Dedifferentiated amniotic fluid mesenchymal stem cell (primary cell): ENCODE data around the gene THRB.
A peak's percentile ranks its signal among the peaks of the same experiment; 100 is the strongest.

Experiments
- DNase-seq: peaks from one replicate; pipeline ENCODE4 v3.0.0-alpha.2; 2016; ENCODE audit errors: extremely low spot score

The THRB gene

DNA sequence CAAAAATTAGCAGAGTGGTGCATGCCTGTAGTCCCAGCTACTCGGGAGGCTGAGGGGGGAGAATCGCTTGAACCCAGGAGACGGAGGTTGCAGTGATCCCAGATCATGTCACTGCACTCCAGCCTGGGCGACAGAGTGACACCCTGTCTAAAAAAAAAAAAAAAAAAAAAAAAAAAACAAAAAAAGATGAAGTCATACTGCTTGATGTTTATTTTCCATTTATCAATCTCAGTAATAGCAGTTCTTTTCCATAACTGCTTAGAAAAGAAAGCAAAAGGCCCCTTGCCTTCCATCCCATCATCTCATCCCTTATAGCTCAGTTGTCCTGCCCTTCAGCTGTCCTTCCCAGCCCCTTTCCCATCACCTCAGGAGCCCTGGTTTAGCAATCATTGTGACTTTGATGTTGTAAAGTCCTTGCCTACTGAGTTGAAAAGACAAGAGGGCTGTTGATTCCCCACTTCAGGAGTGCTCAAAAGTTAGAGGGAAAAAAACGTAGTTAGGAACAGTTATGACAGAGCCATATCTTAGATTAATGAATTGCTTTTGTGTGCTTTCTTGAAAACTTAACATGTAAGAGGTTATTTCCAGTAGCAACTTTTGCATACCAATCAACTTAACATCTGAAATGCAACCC, 18.0 kb upstream of the THRB start:
- DNase-seq, result no peak

DNA sequence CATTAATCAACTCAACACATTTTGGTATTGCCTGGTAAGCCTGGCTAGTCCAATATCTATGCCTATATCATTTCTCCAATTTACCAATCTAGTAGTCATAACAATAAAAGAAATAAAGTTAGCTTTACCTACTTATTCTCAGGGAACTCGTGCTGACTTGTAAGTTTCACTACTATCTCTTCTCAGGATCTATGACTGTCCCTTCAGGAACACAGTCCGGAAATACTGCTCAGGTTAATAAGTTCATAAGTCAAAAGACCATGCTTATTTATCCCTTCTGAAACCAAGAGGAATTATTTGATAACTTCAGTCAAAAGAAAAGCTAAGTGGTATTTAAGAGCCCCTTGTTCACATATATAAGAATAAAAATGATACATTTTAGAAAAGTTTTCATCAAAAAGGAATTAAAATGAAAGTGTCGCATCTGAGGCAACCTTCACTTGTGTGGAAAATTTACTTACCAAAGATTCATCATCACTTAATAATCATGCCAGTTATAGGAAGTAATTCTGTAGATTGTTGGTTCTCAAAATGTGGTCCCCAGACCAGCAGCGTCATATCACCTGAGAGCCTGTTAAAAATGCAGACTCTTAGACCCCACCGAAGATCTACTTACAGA, 15.5 kb upstream of the THRB start:
- DNase-seq, result no peak

DNA sequence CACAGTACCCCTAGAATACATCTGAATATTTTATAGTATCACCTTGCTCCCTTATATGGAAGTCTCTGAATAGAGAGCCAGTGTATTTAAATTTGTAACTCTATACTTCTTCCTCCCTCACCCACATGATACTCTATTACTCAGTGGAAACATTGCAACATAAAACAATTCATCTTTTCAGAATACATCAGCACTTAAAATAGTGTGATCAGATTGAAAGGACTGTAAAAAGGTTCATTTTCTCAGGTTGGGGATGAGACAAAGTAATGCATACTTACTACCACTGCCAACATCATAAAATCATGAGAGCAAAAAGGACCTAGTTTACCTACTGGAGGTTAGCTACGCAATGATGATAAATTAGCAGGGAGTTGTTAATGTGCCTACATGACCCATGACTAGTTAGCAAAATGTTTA, 13.8 kb upstream of the THRB start:
- DNase-seq, result peak; percentile 57

DNA sequence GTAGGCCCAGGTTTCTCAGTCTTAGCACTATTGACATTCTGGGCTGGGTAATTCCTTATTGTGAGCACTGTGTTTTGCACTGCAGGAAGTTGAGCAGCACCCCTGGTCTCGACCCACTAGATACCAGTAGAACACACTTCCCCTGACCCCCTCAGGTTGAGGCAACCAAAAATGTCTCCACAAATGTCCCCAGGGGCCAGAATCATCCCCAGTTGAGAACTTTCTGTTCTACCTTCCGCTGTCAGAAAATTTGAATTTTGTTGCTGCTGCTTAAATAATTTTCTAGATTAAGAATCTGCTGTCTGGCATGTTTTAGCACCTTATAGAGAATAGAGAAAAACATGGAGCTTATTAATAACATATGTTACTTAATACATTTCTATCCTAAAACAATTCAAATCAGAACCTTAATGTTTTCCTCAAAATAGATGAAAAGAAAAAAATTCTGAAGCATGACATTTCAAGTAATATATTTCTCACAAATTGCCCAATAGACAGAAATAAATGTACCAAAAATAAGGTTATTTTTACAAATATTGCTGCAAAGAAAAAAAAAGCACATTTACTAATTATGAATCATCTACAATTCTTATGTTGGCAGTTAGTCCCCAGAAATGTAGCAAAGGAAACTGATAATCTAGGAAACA, 13.2 kb upstream of the THRB start:
- DNase-seq, result no peak

DNA sequence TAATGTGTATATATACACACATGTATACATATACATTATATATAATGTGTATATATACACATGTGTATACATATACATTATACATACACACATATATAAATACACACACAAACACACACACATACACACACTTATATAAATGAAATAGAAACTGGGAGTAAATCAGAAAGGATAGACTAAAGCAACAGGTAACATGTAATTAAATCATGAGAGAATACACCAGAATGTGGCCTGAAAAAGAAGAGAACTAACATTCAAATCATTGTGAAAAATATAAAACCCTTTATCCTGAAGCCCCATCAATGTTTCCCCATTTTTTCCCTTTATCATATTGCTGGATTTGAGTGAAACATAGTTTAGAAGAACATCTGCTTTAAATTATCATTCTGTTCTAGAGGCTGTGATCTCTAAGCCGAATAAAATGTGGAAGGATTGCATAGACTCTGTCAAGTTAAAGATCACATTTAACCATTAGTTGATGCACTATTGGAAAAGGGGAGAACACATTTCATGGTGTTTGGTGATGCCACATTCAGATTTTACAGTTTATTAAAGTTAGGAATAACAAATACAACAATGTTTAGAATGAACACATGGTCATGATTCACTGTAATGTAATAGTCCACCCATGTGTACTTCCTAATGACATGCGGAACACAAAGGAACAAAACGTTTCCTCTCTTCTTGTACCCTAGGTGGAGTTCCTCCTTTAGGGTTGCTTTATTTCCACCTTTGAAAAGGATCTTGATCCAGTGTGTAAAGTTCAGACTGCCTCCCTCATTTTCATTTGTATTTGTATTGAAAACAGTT, 12.5 kb upstream of the THRB start:
- peak; percentile 54 for DNase-seq

DNA sequence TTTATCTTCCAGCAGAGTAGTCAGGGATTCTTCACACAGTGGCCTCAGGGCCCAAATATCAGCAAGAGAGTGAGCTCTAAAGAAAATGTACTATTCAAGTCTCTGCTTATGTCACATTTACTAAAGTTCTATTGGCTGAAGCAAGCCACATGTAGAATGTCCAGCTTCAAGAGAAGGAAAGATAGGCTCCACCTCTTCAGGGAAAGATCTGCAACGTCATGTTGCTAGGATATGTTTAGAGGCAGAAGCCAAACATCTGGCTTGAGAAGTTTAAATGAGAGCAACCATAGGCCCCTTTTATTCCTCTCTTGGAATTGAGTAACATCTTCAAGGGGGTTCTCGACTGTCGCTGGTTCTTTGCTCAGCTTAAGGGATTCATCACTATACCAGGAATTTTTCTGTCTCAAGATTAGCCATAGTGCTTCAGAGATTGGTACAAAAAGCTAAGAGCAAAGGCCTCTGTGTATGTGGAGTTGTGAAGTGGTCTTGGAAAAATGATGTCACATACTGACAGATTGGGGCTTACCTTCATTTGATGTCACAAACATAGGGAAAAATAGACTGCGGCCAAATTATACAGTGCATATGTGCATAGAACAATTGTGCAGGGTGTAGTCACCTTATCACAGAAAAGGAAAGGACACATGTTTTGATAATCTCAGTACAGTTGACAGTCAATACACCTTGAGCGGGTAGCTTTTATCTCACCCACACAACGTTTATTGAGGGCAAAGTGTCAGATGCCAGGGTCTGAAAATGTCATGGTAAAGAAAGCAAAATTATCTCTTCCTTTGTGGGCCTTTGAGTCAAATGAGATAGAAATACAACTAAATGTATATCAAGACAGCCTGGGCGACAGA, 11.3 kb upstream of the THRB start:
- no peak for DNase-seq

DNA sequence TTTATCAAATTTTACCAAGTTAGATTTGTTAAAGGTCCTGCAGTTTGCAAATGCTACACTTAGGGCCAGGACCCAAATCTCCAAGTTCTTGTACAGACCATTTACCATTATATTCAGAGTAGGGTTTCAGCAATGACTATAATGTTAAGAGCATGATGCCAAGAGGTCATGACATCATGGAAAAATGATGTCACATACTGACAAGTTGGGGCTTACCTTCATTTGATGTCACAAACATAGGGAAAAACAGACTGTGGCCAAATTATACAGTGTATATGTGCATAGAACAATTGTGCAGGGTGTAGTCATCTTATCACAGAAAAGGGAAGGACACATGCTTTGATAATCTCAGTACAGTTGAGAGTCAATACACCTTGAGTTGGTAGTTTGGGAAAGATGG, 10.1 kb upstream of the THRB start:
- no peak for DNase-seq

DNA sequence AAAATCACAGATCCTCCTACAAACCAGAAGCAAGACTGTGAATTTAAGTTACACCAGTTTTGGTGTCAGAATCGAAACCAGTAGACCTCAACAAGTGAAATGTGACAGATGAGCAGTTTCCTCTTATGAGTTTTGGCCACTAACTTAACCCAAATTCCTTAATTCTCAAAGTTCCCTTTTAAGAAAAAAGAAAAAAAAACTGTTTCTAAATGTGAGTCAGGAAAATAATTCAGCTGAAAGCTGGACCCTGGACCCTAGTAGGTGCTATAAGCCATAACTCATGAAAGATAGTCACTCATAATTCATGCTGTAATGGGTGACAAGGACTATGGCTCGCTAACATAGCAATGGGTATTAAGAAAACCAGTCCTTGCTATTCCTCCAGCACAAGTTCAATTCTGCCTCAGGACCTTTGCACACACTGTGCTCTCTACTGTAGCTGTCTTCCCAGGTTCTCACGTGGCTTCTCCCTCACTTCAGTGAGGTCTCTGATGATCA, 9.0 kb upstream of the THRB start:
- DNase-seq, result no peak

DNA sequence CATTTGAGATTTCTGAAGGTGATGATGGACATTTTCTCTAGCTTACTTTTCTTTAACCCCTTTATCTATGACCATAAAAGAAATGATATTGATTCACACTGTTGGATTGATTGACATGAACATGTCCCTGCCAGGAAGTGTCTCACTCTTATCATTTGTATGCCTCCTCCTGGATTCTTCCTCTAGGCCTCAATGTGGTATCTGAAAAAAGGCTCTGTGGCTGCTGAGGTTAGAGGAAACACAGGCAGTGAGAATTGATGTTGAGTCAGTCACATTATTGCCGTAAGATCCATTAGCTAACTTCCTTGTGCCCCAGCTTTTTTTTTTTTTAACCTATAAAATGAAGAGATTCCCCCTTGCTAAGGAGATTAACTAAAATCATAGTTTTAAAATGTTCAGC, 8.0 kb upstream of the THRB start:
- no peak for DNase-seq

DNA sequence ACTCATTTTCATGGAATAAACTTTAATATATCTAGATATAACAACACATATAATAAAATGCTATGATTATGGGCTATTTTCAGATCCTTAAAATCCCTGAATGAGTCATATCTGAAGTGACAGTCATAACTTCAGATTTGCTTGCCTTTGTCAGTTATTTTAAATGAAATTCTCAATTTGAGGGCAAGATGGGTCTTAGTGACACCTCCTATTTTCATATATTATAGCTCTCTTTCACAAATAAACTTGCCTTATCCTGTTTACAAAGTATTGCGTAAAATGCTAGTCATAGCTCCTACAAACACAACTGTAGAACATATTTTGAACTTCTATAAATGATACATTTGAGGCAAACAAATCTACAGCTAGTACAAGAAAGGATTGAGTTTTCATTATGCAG, 6.2 kb upstream of the THRB start:
- DNase-seq, result no peak

DNA sequence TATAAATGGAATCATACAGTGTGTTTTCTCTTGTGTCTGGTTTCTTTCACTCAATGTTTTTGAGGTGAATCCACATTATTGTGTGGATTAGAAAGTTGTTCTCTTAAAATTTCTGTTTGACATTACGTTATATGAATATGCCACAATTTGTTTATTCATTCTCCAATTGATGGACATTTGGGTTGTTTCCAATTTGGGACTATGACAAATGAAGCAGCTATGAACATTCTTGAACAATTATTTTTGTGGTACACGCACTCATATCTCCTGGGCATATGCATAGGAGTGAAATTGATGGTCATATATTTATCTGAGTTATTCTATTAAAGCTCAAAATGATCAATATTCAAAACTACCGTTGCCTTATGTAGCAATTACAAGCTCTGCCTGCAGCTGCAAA, 5.3 kb upstream of the THRB start:
- no peak for DNase-seq

DNA sequence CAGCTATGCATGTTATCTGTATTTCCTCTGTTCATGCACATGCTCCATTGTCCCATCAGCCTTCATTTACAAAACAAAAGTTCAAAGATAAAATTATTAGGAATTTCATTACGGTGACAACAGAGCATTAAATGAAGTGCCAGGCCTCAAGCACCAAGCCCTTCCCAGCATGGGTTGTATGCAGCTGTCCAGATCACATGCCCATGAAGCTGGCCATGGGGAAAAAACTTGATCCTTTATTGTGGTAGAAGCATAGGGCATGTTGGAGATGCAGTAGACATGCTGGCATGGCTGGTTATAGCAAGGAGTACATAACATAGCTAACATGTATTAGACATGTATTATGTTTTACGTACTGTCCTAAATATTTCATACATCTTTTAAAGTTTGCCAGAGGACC, 4.1 kb upstream of the THRB start:
- no peak for DNase-seq

DNA sequence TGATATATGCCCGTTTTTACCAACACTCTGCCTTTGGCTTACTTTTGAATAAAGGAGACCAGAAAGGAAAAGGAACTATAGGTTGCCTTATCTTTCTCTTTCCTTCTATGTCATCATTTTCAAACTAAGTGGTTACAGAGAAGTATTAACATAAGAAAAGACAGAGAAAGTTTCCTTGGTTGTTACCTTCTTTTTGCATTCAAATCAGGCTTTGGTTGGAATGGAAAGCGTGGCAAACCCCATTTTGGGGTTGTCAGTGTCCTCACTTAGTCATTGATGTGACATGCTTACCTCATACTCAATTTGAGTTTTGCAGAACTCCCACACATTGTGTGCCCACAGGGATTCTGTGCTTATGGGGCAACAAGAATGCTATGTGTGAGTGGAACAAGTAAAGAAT, 3.7 kb upstream of the THRB start:
- DNase-seq, result no peak

DNA sequence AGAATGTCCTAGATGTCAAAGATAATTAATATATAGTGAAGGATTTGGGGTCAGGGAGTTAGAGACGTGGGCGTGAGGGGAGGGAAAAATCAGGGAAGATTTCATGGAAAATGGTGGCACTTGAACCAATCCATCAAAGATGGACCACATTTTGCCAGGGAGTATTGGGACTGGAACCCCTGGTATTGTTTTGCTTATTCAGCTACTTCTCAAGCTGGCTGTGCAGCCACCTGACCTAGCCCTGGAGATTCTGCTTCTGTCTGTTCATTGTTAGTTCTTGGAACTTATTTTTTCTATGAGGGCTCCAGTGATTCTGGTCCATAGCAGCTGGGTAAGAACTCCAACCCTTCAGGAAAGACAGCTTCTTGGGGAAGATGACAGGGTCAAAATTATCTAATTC, 3.3 kb upstream of the THRB start:
- no peak for DNase-seq

DNA sequence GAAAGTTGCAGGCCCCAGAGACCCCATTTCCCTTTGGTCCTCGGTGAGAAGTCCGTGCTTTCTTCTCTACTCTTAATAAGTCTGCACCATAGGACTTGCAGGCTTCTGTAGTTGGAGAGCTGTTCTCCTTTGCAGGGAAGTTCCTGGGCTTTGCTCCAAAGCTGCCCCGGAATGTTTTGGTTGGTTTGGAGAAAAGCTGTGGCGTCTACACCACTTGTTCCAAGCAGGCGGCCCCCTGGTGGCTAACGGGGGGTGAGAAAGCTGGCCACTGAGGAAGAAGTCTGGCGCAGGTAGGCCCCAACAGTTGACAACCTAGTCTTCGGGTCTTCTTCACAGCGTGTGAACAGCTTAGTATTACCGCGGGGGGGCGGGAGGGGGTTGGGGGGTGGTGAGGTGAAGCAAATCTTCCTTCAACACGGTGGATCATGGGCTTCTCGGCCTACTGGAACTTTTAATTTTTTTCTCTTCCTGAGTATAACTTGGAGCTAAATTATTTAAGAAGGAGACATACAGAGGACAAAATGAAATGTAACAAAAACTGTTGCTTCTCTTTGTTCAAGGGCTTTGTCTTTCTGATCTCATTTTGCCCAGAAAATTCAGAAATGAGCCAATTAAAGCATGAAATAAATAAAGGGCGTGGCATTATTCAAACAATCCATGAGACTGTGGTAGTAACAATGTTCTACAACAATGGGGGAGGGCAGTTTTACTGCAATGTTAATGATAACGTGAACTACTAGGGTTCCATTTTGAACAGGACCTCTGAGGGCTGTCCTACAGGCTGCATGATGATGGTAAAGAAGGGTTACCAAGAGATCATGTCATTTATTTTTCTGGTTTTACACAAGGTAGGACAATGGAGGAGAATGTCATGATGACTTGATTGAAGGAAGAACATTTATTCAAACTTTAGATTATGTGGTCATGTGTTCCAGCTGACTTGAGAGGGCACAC, 2.2 kb upstream of the THRB start:
- DNase-seq, result no peak

DNA sequence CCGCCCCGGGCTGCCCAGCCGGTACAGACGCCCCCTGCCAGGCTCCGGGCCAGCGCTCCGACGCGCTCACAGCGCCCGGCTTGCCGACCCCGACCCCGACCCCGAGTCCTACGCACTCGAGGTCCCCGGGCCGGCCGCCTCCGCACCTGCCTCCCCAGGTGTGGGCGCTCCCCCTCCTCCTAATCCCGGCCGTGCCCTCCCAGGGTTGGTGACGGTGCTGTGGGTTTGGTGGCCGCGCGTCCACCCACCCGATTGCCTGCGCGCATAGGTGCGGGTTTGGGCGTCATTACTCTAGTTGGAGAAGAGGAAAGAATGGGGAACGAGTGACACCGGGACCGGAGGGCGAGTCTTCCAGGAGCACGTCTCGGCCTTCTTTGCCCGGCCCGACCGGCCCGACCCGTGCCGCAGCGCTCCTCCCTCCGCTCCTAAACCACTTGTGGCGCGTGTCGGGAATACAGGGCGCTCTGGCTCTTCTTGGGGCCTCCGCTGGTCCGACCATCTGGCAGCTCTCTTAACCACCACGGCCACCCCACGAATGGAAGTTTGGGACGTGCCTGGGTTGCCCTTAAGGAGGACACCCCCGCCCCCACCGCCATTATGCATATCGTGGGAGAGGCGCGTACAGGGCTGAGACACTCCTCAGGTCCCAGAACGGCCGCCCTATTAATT, 810 bp upstream of the THRB start:
- no peak for DNase-seq

DNA sequence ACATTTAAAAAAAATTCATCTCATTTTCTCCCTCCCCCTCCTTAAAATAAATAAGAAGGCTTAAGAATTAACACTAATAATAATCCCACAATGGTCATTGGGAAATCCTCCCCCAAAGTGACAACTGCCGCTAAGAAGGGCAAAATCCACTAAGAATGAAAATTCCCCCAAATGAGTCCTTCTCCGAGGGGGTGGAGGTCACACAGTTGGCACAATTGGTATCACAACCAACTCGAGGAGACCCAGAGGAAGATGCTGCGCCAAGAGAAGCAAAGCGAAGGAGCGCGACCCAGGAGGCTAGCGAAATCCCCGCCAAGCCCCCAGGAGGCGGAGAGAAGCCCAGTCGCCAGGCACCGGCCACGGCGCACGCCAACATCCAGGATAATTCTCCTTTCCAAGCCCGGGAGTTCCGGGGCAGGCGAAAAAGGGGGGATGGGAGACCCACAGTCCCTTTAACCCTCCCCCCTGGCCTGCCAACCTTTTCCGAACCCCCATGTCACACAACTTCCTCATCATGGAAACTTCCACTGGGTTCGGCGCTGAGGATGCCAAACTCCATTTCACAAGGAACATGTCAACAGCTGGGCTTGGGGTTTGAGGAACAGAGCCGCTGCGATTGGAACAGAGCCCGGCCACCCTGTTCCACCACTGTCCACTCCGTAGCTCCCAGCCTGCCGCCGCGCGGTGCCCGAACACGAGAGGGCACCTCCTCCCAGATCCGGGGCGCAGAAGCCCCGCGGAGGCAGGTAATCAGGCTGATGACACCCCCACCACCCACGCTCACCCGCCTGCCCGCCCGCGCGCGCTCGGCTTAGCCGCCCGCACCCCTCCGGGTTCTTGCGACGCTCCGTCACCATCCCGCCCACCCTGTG, 668 bp downstream of the THRB start:
- no peak for DNase-seq

DNA sequence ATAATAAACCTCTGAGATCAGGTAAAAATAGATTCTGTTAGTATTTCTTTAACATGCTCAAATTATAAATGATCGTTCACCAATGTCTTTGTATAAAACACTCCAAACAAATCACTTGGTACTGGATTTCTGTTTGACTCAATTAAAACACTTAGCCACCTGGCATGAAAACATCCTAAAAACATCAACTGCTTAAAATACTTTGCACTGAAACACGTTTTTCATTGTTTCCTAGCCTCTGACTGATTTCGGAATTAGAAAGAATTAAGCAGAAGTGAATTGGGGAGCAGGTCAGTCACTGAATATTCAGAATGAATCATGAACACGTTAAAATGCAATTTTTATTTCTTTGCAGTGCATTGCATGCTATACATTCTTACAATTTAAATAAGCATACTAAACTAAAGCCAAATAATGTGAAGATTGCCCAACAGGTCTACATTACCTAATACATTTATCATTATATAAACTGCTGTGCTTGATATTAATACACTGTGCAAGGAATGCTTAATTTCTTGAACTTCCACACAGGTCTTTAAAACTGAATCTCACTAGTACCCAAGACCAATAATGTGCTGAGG, 1.6 kb downstream of the THRB start:
- DNase-seq, result no peak

DNA sequence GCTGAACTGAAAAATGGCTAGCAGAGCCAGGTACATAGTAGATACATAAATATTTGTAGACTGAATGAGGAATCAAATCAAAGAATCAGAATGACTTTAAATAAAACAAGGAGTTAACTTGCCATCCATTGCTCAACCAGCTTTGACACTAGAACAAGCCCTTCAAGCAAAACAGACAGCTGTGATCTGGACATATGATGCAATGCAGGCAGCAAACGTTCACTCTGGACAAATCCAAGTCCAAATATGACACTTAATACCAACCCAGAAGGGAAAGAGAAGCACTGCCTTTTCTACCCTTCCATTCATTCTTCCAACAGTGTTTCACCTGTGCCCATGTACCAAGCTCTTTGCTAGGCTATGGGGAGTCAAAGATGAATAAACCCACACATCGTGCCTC, 4.5 kb downstream of the THRB start:
- no peak for DNase-seq
